K562 (cell line): ENCODE data around the gene ADAM8. TPM values are rescaled to one million over a fixed set of nuclear protein-coding genes. Genes with fewer than 3 reads are reported as not detected.

ENCODE experiments used
- ATAC-seq: fragments of 200-7000 bp; cut with Tn5 transposase; 3 replicates; pipeline ENCODE4 v1.9.1; 2020; ENCODE audit warnings: moderate library complexity
- BruUV-seq: library from RNA; stranded (reverse); fragments of 400-500 nt; replicated peaks from 2 replicates; lab custom pipeline; 2021; lab: Mats Ljungman, UMichigan
- CTCF ChIA-PET: fragments of 300-600 bp; formaldehyde crosslinking; extraction: SDS; loops from one replicate; lab custom pipeline; 2021; ENCODE audit warnings: low intra/inter-chr PET ratio; lab: Yijun Ruan, JAX
- POLR2A ChIA-PET: fragments of 300-600, 350-650 bp; sonication (Branson Sonifier 250); formaldehyde crosslinking; extraction: SDS; loops from one replicate; lab custom pipeline; 2021; ENCODE audit warnings: antibody characterized with exemption, inconsistent platforms; lab: Yijun Ruan, JAX
- DNase-seq, 4 experiments: peaks; one replicate each; pipeline versions ENCODE4 v3.0.0 to v3.0.0-alpha.2; 2011 to 2018; ENCODE audit warnings: low spot score in 3 of 4, mixed read lengths in 3 of 4; ENCODE audit errors: extremely low read depth in 1 of 4
- FAIRE-seq: peaks from 2 replicates; lab custom pipeline; 2011; peaks lifted over from hg19 to GRCh38; lab: Jason Lieb, UNC
- H2AFZ ChIP-seq: 2 replicates; pipeline ENCODE4 v1.6.0; 2011; ENCODE audit warnings: low read depth, low read length, control low read depth, inconsistent platforms
- H3K27ac ChIP-seq: fragments of 200-600 bp; 3 replicates; pipeline ENCODE4 v1.8.0; 2011; ENCODE audit warnings: low read depth, mild to moderate bottlenecking, control low read depth, inconsistent platforms, low read length, moderate library complexity, mixed read lengths; ENCODE audit errors: extremely low read depth
- H3K27me3 ChIP-seq, 2 experiments: fragments of 300-600 bp in 1 of 2; 2 replicates in 1 of 2; 3 replicates in 1 of 2; pipeline versions ENCODE4 v1.6.0 to v1.8.0; 2011; ENCODE audit warnings: inconsistent platforms in 2 of 2, low read length in 2 of 2, mild to moderate bottlenecking in 1 of 2, mixed read lengths in 1 of 2, moderate library complexity in 1 of 2; ENCODE audit not compliant: control insufficient read depth in 2 of 2, insufficient read depth in 2 of 2
- H3K36me3 ChIP-seq: fragments of 300-600 bp; 3 replicates; pipeline ENCODE4 v1.8.0; 2011; ENCODE audit warnings: mild to moderate bottlenecking, low read length, inconsistent platforms; ENCODE audit not compliant: control insufficient read depth, insufficient read depth
- H3K4me1 ChIP-seq, 2 experiments: fragments of 200-600 bp in 1 of 2; replicated peaks in 1 of 2; 2 replicates in 1 of 2; 3 replicates in 1 of 2; pipeline versions ENCODE4 v1.5.1 to v1.8.0; 2011; ENCODE audit warnings: inconsistent platforms in 2 of 2, low read length in 2 of 2, mild to moderate bottlenecking in 1 of 2, mixed read lengths in 1 of 2, moderate library complexity in 1 of 2; ENCODE audit not compliant: control insufficient read depth in 2 of 2, insufficient read depth in 2 of 2
- H3K4me2 ChIP-seq: 2 replicates; pipeline ENCODE4 v1.6.1; 2011; ENCODE audit warnings: low read length, control low read depth, inconsistent platforms, mixed read lengths; ENCODE audit not compliant: insufficient read depth
- H3K4me3 ChIP-seq: fragments of 200-600 bp; sonication (generic), shearing (Covaris generic); 2 replicates; pipeline ENCODE4 v1.5.1; 2016; ENCODE audit warnings: control low read depth, inconsistent platforms
- H3K79me2 ChIP-seq: fragments of 200-600 bp; 3 replicates; pipeline ENCODE4 v1.8.0; 2011; ENCODE audit warnings: low read length, inconsistent platforms; ENCODE audit not compliant: control insufficient read depth, insufficient read depth
- H3K9ac ChIP-seq, 2 experiments: 2 replicates each; pipeline versions ENCODE4 v1.6.0 to v1.6.1; 2011; ENCODE audit warnings: low read depth in 2 of 2, low read length in 2 of 2, control low read depth in 1 of 2, inconsistent platforms in 1 of 2, mild to moderate bottlenecking in 1 of 2, mixed read lengths in 1 of 2; ENCODE audit not compliant: insufficient read depth in 1 of 2
- H3K9me1 ChIP-seq: one replicate; pipeline ENCODE4 v1.6.0; 2011; ENCODE audit warnings: inconsistent platforms, mild to moderate bottlenecking, low read length, moderate library complexity; ENCODE audit not compliant: control insufficient read depth, insufficient read depth
- H3K9me3 ChIP-seq: replicated peaks from 2 replicates; pipeline ENCODE4 v1.5.1; 2011; ENCODE audit warnings: low read depth, low read length, inconsistent platforms; ENCODE audit not compliant: control insufficient read depth, insufficient read depth
- H4K20me1 ChIP-seq: replicated peaks from 2 replicates; pipeline ENCODE4 v1.6.1; 2011; ENCODE audit warnings: low read length, inconsistent platforms, mixed read lengths; ENCODE audit not compliant: control insufficient read depth, insufficient read depth
- BCOR ChIP-seq: fragments of 450-650 bp; IDR thresholded peaks from 2 replicates; pipeline ENCODE4 v1.6.1; 2016
- CEBPG ChIP-seq, 3 experiments: fragments of 200-800 bp in 1 of 3; sonication (Bioruptor generic) in 1 of 3; sonication (generic) in 1 of 3; formaldehyde crosslinking in 1 of 3; IDR thresholded peaks in 2 of 3; conservative IDR thresholded peaks in 1 of 3; 2 replicates each; pipeline versions ENCODE4 v1.6.1 to v1.8.0; 2016 to 2022; ENCODE audit warnings: missing compliant biosample characterization in 2 of 3, missing genetic modification characterization in 2 of 3, mild to moderate bottlenecking in 1 of 3, missing genetic modification reagents in 1 of 3
- CHCHD3 ChIP-seq: fragments of 250-450 bp; sonication (Bioruptor Pico); IDR thresholded peaks from 2 replicates; pipeline ENCODE4 v2.1.2; 2022; ENCODE audit warnings: mild to moderate bottlenecking
- E2F3 ChIP-seq: fragments of 250-450 bp; sonication (Bioruptor Pico); IDR thresholded peaks from 2 replicates; pipeline ENCODE4 v1.4.0; 2020; ENCODE audit warnings: mild to moderate bottlenecking
- E2F4 ChIP-seq: sonication (generic); formaldehyde crosslinking; IDR thresholded peaks from 2 replicates; pipeline ENCODE4 v1.8.0; 2022; ENCODE audit warnings: mild to moderate bottlenecking, low read depth, missing genetic modification reagents
- ETV5 ChIP-seq: sonication (generic); formaldehyde crosslinking; IDR thresholded peaks from 2 replicates; pipeline ENCODE4 v1.4.0; 2020; ENCODE audit warnings: low read depth, mild to moderate bottlenecking, missing genetic modification reagents
- NCOR1 ChIP-seq: fragments of 450-650 bp; IDR thresholded peaks from 2 replicates; pipeline ENCODE4 v1.6.1; 2016; ENCODE audit warnings: mild to moderate bottlenecking, moderate library complexity
- NEUROD1 ChIP-seq: fragments of 150-350 bp; IDR thresholded peaks from 2 replicates; pipeline ENCODE4 v1.6.1; 2014; ENCODE audit warnings: borderline replicate concordance, low read length, low read depth; ENCODE audit not compliant: partially characterized antibody
- PREB ChIP-seq: sonication (generic); formaldehyde crosslinking; IDR thresholded peaks from 2 replicates; pipeline ENCODE4 v1.8.1; 2023; ENCODE audit warnings: mild to moderate bottlenecking, missing genetic modification reagents
- SMARCB1 ChIP-seq: IDR thresholded peaks from 2 replicates; pipeline ENCODE4 v1.6.1; 2011; ENCODE audit warnings: improper control_type of control experiment, low read depth; ENCODE audit not compliant: insufficient read length
- SRSF7 ChIP-seq: fragments of 200-400 bp; formaldehyde crosslinking; optimal IDR thresholded peaks from 2 replicates; pipeline ENCODE3; 2017; ENCODE audit warnings: mild to moderate bottlenecking, low read depth, low read length
- TOE1 ChIP-seq, 2 experiments: fragments of 450-650 bp in 1 of 2; sonication (generic) in 1 of 2; formaldehyde crosslinking in 1 of 2; IDR thresholded peaks; 2 replicates each; pipeline versions ENCODE4 v1.7.1 to v1.8.0; 2016 to 2022; ENCODE audit warnings: borderline replicate concordance in 2 of 2, mild to moderate bottlenecking in 2 of 2, antibody characterized with exemption in 1 of 2, inconsistent platforms in 1 of 2, low read depth in 1 of 2, missing genetic modification reagents in 1 of 2, moderate library complexity in 1 of 2
- ZNF174 ChIP-seq: fragments of 250-450 bp; sonication (Bioruptor Pico); IDR thresholded peaks from 2 replicates; pipeline ENCODE4 v1.4.0; 2020; ENCODE audit warnings: mild to moderate bottlenecking
- ZNF324 ChIP-seq: fragments of 250-450 bp; sonication (Bioruptor Pico); IDR thresholded peaks from 2 replicates; pipeline ENCODE4 v1.4.0; 2020; ENCODE audit warnings: mild to moderate bottlenecking
- ZNF507 ChIP-seq: conservative IDR thresholded peaks from 2 replicates; pipeline ENCODE4 v1.6.1; 2017; ENCODE audit warnings: missing genetic modification characterization, missing compliant biosample characterization
- WGBS: fragments of 100-300 bp; shearing (Covaris generic); methylation state at CpG from one replicate; pipeline ENCODE4 v1.1.6; 2016; ENCODE audit warnings: low coverage, mixed read lengths; ENCODE audit not compliant: insufficient coverage; ENCODE audit errors: missing lambda C conversion rate; 5-methylcytosine and 5-hydroxymethylcytosine counted together
- in situ Hi-C: fragments of 300-500 bp; cut with MboI; formaldehyde crosslinking; loops from 4 replicates; pipeline ENCODE4 v1.15.0; 2018; ENCODE audit warnings: inconsistent platforms, mixed read lengths
- intact Hi-C: fragments of 100-400 bp; cut with micrococcal nuclease; formaldehyde crosslinking; loops from 2 replicates; pipeline ENCODE4 v1.14.2; 2022
- polyA plus RNA-seq, 8 experiments: library from polyadenylated mRNA; depleted of rRNA in 4 of 8; stranded (reverse) in 5 of 8; unstranded in 3 of 8; fragments of >200 nt; fragmentation: Nextera tagmentation in 2 of 8; fragmentation: Illumina TruSeq in 1 of 8; extraction: Ambion mirVana in 2 of 8; extraction: Trizol in 1 of 8; gene quantifications; 2 replicates each; pipeline versions ENCODE4 v1.2.1 to v1.2.3, GENCODE V29; 2011 to 2014; ENCODE audit warnings: inconsistent platforms in 1 of 8, missing spikeins in 1 of 8
- total RNA-seq, 7 experiments: library from RNA; depleted of rRNA in 6 of 7; stranded (reverse); fragments of >200 nt in 6 of 7; fragmentation: Illumina TruSeq in 2 of 7; extraction: Trizol in 2 of 7; gene quantifications; 2 replicates each; pipeline versions ENCODE4 v1.2.1 to v1.2.3, GENCODE V29; 2011 to 2021; ENCODE audit warnings: low replicate concordance in 1 of 7

The ADAM8 gene
- total and polyA plus RNA-seq, 9 of the 15 experiments (the other 6 are each of a cell fraction or from before 2014, with no cell fraction given) = 0.07 to 7.0 (median 1.1) TPM

- no peak overlapping the region for H3K9ac ChIP-seq
- CTCF ChIA-PET = no interaction called here
- peaks cover 0 to 19% of the 10 kb centered on the region in 2 experiments; a peak in 4 of 5 replicates for H3K27me3 ChIP-seq
- H3K9me1 ChIP-seq = no peaks in the 10 kb centered on the region
- peaks cover 12 to 59% of the 10 kb centered on the region in 2 experiments for H3K4me1 ChIP-seq
- H4K20me1 ChIP-seq = no peaks in the 10 kb centered on the region
- ATAC-seq = no peak
- no peak overlapping the region for H3K27ac ChIP-seq
- no peaks in the 10 kb centered on the region for H3K36me3 ChIP-seq
- H3K9me3 ChIP-seq = no peaks in the 10 kb centered on the region
- WGBS = 48% methylated on average over 8 of the region's 11 CpGs
- BruUV-seq = no TSS peak
- TF ChIP-seq TOE1 (IDR thresholded peaks at IDR 0.05; ENCODE audit: borderline replicate concordance) (no peak), TOE1 (CRISPR knock-in tag; IDR thresholded peaks at IDR 0.05; ENCODE audit: borderline replicate concordance, low read depth) (no peak), ETV5 (no peak), NCOR1 (no peak), CHCHD3 (CRISPR knock-in tag) (no peak), CEBPG (CRISPR knock-in tag; IDR thresholded peaks at IDR 0.05) (no peak), CEBPG (tag; conservative IDR thresholded peaks at IDR 0.05 in 1 of 2, IDR thresholded peaks at IDR 0.05 in 1 of 2) (no peak), ZNF324 (CRISPR knock-in tag) (no peak), ZNF507 (tag) (no peak), E2F4 (CRISPR knock-in tag) (no peak), PREB (CRISPR knock-in tag) (no peak), E2F3 (no peak), NEUROD1 (no peak), BCOR (no peak), SRSF7 (no peak), SMARCB1 (no peak), ZNF174 (no peak)
- TF ChIP-seq, all 486 proteins: peak for 0
- in situ Hi-C loops (no loop called here), intact Hi-C loops (no loop called here)
- DNase-seq = no peak
- Histone ChIP-seq H3K79me2 (no peaks in the 10 kb centered on the region), H3K4me2 (no peak overlapping the region), H2AFZ (no peak overlapping the region), H3K4me3 (no peak overlapping the region)
- POLR2A ChIA-PET = no interaction called here
- no peak for FAIRE-seq
Observed at GRCh38 chr10:133221331-133221730, 55.3 kb downstream of the ADAM8 start.
